Activated T-cell treated with anti-CD3 and anti-CD28 coated beads, Interleukin-2, amount 50 U/mL, for 72 hours (primary cell): ENCODE data around the gene PPP6R2. TPM values are rescaled to one million over a fixed set of nuclear protein-coding genes. Genes with fewer than 3 reads are reported as not detected.
"Not testable (repeated sequence)": the region's sequence is repeated elsewhere in the genome, so short reads cannot be mapped to it uniquely, and the experiment has no call there.

Experiments
- ATAC-seq, 2 donors: fragments of 150-1000 bp; cut with Tn5 transposase; replicated peaks in 1 of 2; 2 replicates each; pipeline ENCODE4 v1.10.0; 2021; ENCODE audit warnings: moderate library complexity in 2 of 2, mild to moderate bottlenecking in 1 of 2
- DNase-seq, 2 donors: peaks; one replicate each; pipeline ENCODE4 v3.0.0; 2021 to 2022; ENCODE audit warnings: mixed read lengths in 1 of 2
- H3K27ac Mint-ChIP-seq: one replicate; pipeline ENCODE4 v1.8.0; 2022; ENCODE audit warnings: mild to moderate bottlenecking, moderate library complexity, mixed read lengths
- H3K27me3 Mint-ChIP-seq: one replicate; pipeline ENCODE4 v1.8.0; 2022; ENCODE audit warnings: low read depth, mixed read lengths
- H3K36me3 Mint-ChIP-seq, 2 donors: one replicate each; pipeline ENCODE4 v1.8.0; 2022; ENCODE audit warnings: mixed read lengths in 2 of 2, mild to moderate bottlenecking in 1 of 2; ENCODE audit not compliant: insufficient read depth in 2 of 2
- H3K4me1 Mint-ChIP-seq: one replicate; pipeline ENCODE4 v1.8.0; 2022; ENCODE audit warnings: low read depth, mixed read lengths
- H3K4me3 Mint-ChIP-seq, 2 donors: one replicate each; pipeline ENCODE4 v1.8.0; 2022; ENCODE audit warnings: mild to moderate bottlenecking in 2 of 2, mixed read lengths in 2 of 2, moderate library complexity in 2 of 2
- H3K9me3 Mint-ChIP-seq, 2 donors: one replicate each; pipeline ENCODE4 v1.8.0; 2022; ENCODE audit warnings: mixed read lengths in 2 of 2
- total RNA-seq, 2 donors: library from RNA; stranded (reverse); gene quantifications; one replicate each; pipeline ENCODE4 v1.2.3, GENCODE V29; 2022

The PPP6R2 gene
- total RNA-seq, 2 donors from 2014 or later = 45.6 to 51.3 TPM

- H3K36me3 Mint-ChIP-seq = peaks cover 5 to 17% of the 10 kb centered on the region in 2 donors
- H3K27me3 Mint-ChIP-seq, H3K4me1 Mint-ChIP-seq, DNase-seq, H3K4me3 Mint-ChIP-seq, H3K9me3 Mint-ChIP-seq, ATAC-seq, H3K27ac Mint-ChIP-seq: not testable (repeated sequence)
Measured at GRCh38 chr22:50432877-50433510, 89.9 kb downstream of the PPP6R2 start.

- ATAC-seq = no peak
- no peaks in the 10 kb centered on the region for H3K4me1 Mint-ChIP-seq
- DNase-seq = no peak
- H3K36me3 Mint-ChIP-seq = peaks cover 0 to 8% of the 10 kb centered on the region in 2 donors
- H3K27me3 Mint-ChIP-seq = no peaks in the 10 kb centered on the region
- H3K27ac Mint-ChIP-seq = no peak overlapping the region
- H3K9me3 Mint-ChIP-seq = no peaks in the 10 kb centered on the region
- no peak overlapping the region for H3K4me3 Mint-ChIP-seq
Measured at GRCh38 chr22:50434849-50435248, 91.7 kb downstream of the PPP6R2 start.

GRCh38 chr22:50435291-50436014, 92.3 kb downstream of the PPP6R2 start:
- no peaks in the 10 kb centered on the region for H3K27me3 Mint-ChIP-seq
- no peak overlapping the region for H3K4me3 Mint-ChIP-seq
- peak overlapping the region; percentile 66 for H3K27ac Mint-ChIP-seq
- ATAC-seq (no peak), DNase-seq (no peak)
- peaks cover 0 to 8% of the 10 kb centered on the region in 2 donors for H3K36me3 Mint-ChIP-seq
- no peaks in the 10 kb centered on the region for H3K4me1 Mint-ChIP-seq
- H3K9me3 Mint-ChIP-seq = no peaks in the 10 kb centered on the region

GRCh38 chr22:50436015-50436830, 93.1 kb downstream of the PPP6R2 start:
- no peak for ATAC-seq
- no peak for DNase-seq
- peaks cover 0 to 8% of the 10 kb centered on the region in 2 donors for H3K36me3 Mint-ChIP-seq
- no peak overlapping the region for H3K4me3 Mint-ChIP-seq
- no peak overlapping the region for H3K27ac Mint-ChIP-seq
- H3K9me3 Mint-ChIP-seq = no peaks in the 10 kb centered on the region
- no peaks in the 10 kb centered on the region for H3K27me3 Mint-ChIP-seq
- H3K4me1 Mint-ChIP-seq = no peaks in the 10 kb centered on the region

GRCh38 chr22:50436841-50437341, 93.8 kb downstream of the PPP6R2 start:
- Mint-ChIP-seq H3K4me3 (no peak overlapping the region), H3K36me3 (peaks cover 0 to 3% of the 10 kb centered on the region in 2 donors), H3K27me3 (no peaks in the 10 kb centered on the region), H3K9me3 (no peaks in the 10 kb centered on the region), H3K4me1 (no peaks in the 10 kb centered on the region), H3K27ac (no peak overlapping the region)
- no peak for DNase-seq
- peak in 1 of 2 donors; percentile 8 for ATAC-seq

GRCh38 chr22:50437511-50438304, 94.6 kb downstream of the PPP6R2 start:
- ATAC-seq = no peak
- H3K4me1 Mint-ChIP-seq = no peaks in the 10 kb centered on the region
- H3K9me3 Mint-ChIP-seq = no peaks in the 10 kb centered on the region
- H3K27me3 Mint-ChIP-seq = no peaks in the 10 kb centered on the region
- H3K27ac Mint-ChIP-seq = no peak overlapping the region
- H3K4me3 Mint-ChIP-seq = no peak overlapping the region
- H3K36me3 Mint-ChIP-seq = peaks cover 0 to 3% of the 10 kb centered on the region in 2 donors
- no peak for DNase-seq

GRCh38 chr22:50438305-50439275, 95.5 kb downstream of the PPP6R2 start:
- H3K4me3 Mint-ChIP-seq = no peak overlapping the region
- H3K27me3 Mint-ChIP-seq = no peaks in the 10 kb centered on the region
- DNase-seq (no peak), ATAC-seq (no peak)
- no peaks in the 10 kb centered on the region for H3K4me1 Mint-ChIP-seq
- H3K36me3 Mint-ChIP-seq = peaks cover 0 to 3% of the 10 kb centered on the region in 2 donors
- H3K9me3 Mint-ChIP-seq = no peaks in the 10 kb centered on the region
- H3K27ac Mint-ChIP-seq = no peak overlapping the region

- no peaks in the 10 kb centered on the region for H3K4me1 Mint-ChIP-seq
- H3K4me3 Mint-ChIP-seq = no peak overlapping the region
- no peak overlapping the region for H3K27ac Mint-ChIP-seq
- H3K36me3 Mint-ChIP-seq = peaks cover 0 to 3% of the 10 kb centered on the region in 2 donors
- no peaks in the 10 kb centered on the region for H3K27me3 Mint-ChIP-seq
- H3K9me3 Mint-ChIP-seq = no peaks in the 10 kb centered on the region
- ATAC-seq (no peak), DNase-seq (no peak)
Measured at GRCh38 chr22:50439314-50439870, 96.3 kb downstream of the PPP6R2 start.

- H3K36me3 Mint-ChIP-seq = peaks cover 0 to 3% of the 10 kb centered on the region in 2 donors
- no peaks in the 10 kb centered on the region for H3K27me3 Mint-ChIP-seq
- H3K4me3 Mint-ChIP-seq = no peak overlapping the region
- no peak overlapping the region for H3K27ac Mint-ChIP-seq
- no peak for DNase-seq
- ATAC-seq = no peak
- peaks cover under 1% of the 10 kb centered on the region for H3K4me1 Mint-ChIP-seq
- no peaks in the 10 kb centered on the region for H3K9me3 Mint-ChIP-seq
Measured at GRCh38 chr22:50439871-50440331, 96.8 kb downstream of the PPP6R2 start.

- Mint-ChIP-seq H3K4me3 (no peak overlapping the region), H3K4me1 (peaks cover 8% of the 10 kb centered on the region), H3K27me3 (no peaks in the 10 kb centered on the region), H3K36me3 (no peaks in the 10 kb centered on the region), H3K27ac (no peak overlapping the region), H3K9me3 (no peaks in the 10 kb centered on the region)
- DNase-seq (no peak), ATAC-seq (no peak)
Measured at GRCh38 chr22:50440544-50441249, 97.6 kb downstream of the PPP6R2 start.

- Mint-ChIP-seq H3K9me3 (no peaks in the 10 kb centered on the region), H3K27me3 (no peaks in the 10 kb centered on the region), H3K4me1 (peaks cover 10% of the 10 kb centered on the region), H3K27ac (no peak overlapping the region), H3K36me3 (no peaks in the 10 kb centered on the region), H3K4me3 (no peak overlapping the region)
- ATAC-seq = no peak
- no peak for DNase-seq
Measured at GRCh38 chr22:50441428-50441993, 98.4 kb downstream of the PPP6R2 start.
